ENCODE results near the gene MKS1. TPM values are rescaled to one million over a fixed set of nuclear protein-coding genes. Genes with fewer than 3 reads are reported as not detected.

The MKS1 gene
- total RNA-seq, 1 experiment from 2014 or later, result 29.8 TPM

GRCh38 chr17:58161566-58161965 lies 57.5 kb downstream of the MKS1 start (continued):
- TF ChIP-seq, protein P1, sequence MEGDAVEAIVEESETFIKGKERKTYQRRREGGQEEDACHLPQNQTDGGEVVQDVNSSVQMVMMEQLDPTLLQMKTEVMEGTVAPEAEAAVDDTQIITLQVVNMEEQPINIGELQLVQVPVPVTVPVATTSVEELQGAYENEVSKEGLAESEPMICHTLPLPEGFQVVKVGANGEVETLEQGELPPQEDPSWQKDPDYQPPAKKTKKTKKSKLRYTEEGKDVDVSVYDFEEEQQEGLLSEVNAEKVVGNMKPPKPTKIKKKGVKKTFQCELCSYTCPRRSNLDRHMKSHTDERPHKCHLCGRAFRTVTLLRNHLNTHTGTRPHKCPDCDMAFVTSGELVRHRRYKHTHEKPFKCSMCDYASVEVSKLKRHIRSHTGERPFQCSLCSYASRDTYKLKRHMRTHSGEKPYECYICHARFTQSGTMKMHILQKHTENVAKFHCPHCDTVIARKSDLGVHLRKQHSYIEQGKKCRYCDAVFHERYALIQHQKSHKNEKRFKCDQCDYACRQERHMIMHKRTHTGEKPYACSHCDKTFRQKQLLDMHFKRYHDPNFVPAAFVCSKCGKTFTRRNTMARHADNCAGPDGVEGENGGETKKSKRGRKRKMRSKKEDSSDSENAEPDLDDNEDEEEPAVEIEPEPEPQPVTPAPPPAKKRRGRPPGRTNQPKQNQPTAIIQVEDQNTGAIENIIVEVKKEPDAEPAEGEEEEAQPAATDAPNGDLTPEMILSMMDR (IDR thresholded peaks at IDR 0.05 in 2 of 3, conservative IDR thresholded peaks at IDR 0.05 in 1 of 3; ENCODE audit: borderline replicate concordance in 1 of 3, insufficient read depth in 1 of 3, low read depth in 2 of 3, low read length in 2 of 3), result no peak
- TF ChIP-seq ZFX (IDR thresholded peaks at IDR 0.05), result no peak
- no peak for TF ChIP-seq MAX (IDR thresholded peaks at IDR 0.05)

DNA sequence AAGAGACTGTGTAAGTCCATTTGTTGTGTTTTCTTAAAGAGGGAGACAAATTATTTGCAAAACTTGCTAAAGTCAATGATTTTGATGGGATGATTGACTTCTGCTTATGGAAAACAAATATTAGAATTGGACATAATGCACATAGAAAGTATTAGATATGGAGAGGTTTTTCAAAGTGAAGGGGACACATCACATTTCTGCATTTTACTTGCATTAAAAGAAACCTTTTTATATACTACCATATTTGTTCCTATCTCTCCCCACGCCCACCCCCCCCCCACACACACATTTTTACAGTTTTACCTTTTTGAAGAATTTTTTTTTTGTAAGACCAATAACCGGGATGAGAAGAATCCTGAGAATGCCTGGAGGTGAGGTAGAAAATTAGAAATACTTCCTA lies 60.9 kb downstream of the MKS1 start:
- no peaks in the 10 kb centered on the region for H3K4me1 ChIP-seq (ENCODE audit: control insufficient read depth in 1 of 2, insufficient read depth in 2 of 2, low read length in 2 of 2)
- no peaks in the 10 kb centered on the region for H3K9me3 ChIP-seq (ENCODE audit: control insufficient read depth in 1 of 2, insufficient read depth in 1 of 2, low read depth in 1 of 2, low read length in 2 of 2)
- no peaks in the 10 kb centered on the region for H4K20me1 ChIP-seq (ENCODE audit: insufficient read depth)
- H3K27ac ChIP-seq (ENCODE audit: low read depth, low read length), result no peak overlapping the region
- H3K36me3 ChIP-seq (ENCODE audit: control insufficient read depth in 1 of 2, insufficient read depth in 2 of 2, low read length in 2 of 2), result no peaks in the 10 kb centered on the region
- H2AFZ ChIP-seq (ENCODE audit: low read depth, low read length, poor library complexity, severe bottlenecking), result no peak overlapping the region
- H3K9ac ChIP-seq (ENCODE audit: low read length), result no peak overlapping the region
- ChIA-PET RAD21 (ENCODE audit: low non-redundant PET in 1 of 2, low total read pairs in 2 of 2, uncharacterized antibody in 2 of 2, unreplicated experiment in 2 of 2) (no interaction called here), CTCF (no interaction called here), POLR2A (no interaction called here)
- no peak for DNase-seq (ENCODE audit: low read depth, low spot score)
- H3K9me2 ChIP-seq (ENCODE audit: insufficient read depth), result no peaks in the 10 kb centered on the region
- no TSS peak for BruUV-seq (replicated peaks)
- no peak overlapping the region for H3K4me2 ChIP-seq (ENCODE audit: low read length)
- ATAC-seq, result no peak
- peaks cover 58% of the 10 kb centered on the region for H3K27me3 ChIP-seq (ENCODE audit: insufficient read depth, low read length)
- intact Hi-C loops (cut with micrococcal nuclease), result no loop called here
- H3K79me2 ChIP-seq (ENCODE audit: insufficient read depth, low read length), result no peaks in the 10 kb centered on the region
- no peak overlapping the region for H3K4me3 ChIP-seq (replicated peaks in 1 of 2; ENCODE audit: low read depth in 1 of 2, low read length in 2 of 2)
- no peak for TF ChIP-seq EGR1 (IDR thresholded peaks at IDR 0.05; ENCODE audit: low read depth)
- no peak for TF ChIP-seq REST (IDR thresholded peaks at IDR 0.05; ENCODE audit: low read depth)
- TF ChIP-seq, protein P1 (IDR thresholded peaks at IDR 0.05 in 2 of 3, conservative IDR thresholded peaks at IDR 0.05 in 1 of 3; ENCODE audit: borderline replicate concordance in 1 of 3, insufficient read depth in 1 of 3, low read depth in 2 of 3, low read length in 2 of 3), result no peak
- TF ChIP-seq ZNF274 (IDR thresholded peaks at IDR 0.05; ENCODE audit: low read depth, low read length), result no peak
- TF ChIP-seq JUND (IDR thresholded peaks at IDR 0.05), result no peak
- TF ChIP-seq ELF1 (IDR thresholded peaks at IDR 0.05; ENCODE audit: borderline replicate concordance, low read depth), result no peak
- no peak for TF ChIP-seq CEBPB (IDR thresholded peaks at IDR 0.05; ENCODE audit: low read depth)
- no peak for TF ChIP-seq TCF7L2 (IDR thresholded peaks at IDR 0.05; ENCODE audit: borderline replicate concordance, extremely low read depth, insufficient read depth, insufficient read length)
- no peak for TF ChIP-seq RAD21 (IDR thresholded peaks at IDR 0.05; ENCODE audit: low read depth)
- TF ChIP-seq MAX (IDR thresholded peaks at IDR 0.05), result no peak
- no peak for TF ChIP-seq EZH2 (IDR thresholded peaks at IDR 0.05)
- TF ChIP-seq POLR2AphosphoS5 (IDR thresholded peaks at IDR 0.05; ENCODE audit: low read depth, low read length), result no peak
- TF ChIP-seq ZFX (IDR thresholded peaks at IDR 0.05), result no peak
- TF ChIP-seq, protein P2, sequence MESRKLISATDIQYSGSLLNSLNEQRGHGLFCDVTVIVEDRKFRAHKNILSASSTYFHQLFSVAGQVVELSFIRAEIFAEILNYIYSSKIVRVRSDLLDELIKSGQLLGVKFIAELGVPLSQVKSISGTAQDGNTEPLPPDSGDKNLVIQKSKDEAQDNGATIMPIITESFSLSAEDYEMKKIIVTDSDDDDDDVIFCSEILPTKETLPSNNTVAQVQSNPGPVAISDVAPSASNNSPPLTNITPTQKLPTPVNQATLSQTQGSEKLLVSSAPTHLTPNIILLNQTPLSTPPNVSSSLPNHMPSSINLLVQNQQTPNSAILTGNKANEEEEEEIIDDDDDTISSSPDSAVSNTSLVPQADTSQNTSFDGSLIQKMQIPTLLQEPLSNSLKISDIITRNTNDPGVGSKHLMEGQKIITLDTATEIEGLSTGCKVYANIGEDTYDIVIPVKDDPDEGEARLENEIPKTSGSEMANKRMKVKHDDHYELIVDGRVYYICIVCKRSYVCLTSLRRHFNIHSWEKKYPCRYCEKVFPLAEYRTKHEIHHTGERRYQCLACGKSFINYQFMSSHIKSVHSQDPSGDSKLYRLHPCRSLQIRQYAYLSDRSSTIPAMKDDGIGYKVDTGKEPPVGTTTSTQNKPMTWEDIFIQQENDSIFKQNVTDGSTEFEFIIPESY (IDR thresholded peaks at IDR 0.05; ENCODE audit: extremely low read depth, insufficient replicate concordance, low read length), result no peak

All from HCT116 (cell line).